HUES48 (cell line): ENCODE results near the gene TVP23B.
"Not testable (repeated sequence)": the region's sequence is repeated elsewhere in the genome, so short reads cannot be mapped to it uniquely, and the experiment has no call there.

Experiments used
- H3K27ac ChIP-seq: one replicate; pipeline ENCODE4 v1.7.0; 2013; ENCODE audit warnings: low read depth, low read length, inconsistent platforms
- H3K27me3 ChIP-seq: 2 replicates; pipeline ENCODE4 v1.6.1; 2013; ENCODE audit warnings: mild to moderate bottlenecking, low read length; ENCODE audit not compliant: control insufficient read depth, insufficient read depth
- H3K36me3 ChIP-seq: 2 replicates; pipeline ENCODE4 v1.6.1; 2013; ENCODE audit warnings: low read length; ENCODE audit not compliant: control insufficient read depth, insufficient read depth
- H3K4me1 ChIP-seq: 2 replicates; pipeline ENCODE4 v1.6.1; 2013; ENCODE audit warnings: mild to moderate bottlenecking, low read length; ENCODE audit not compliant: control insufficient read depth, insufficient read depth
- H3K4me3 ChIP-seq: 2 replicates; pipeline ENCODE4 v1.5.1; 2013; ENCODE audit warnings: mild to moderate bottlenecking, low read depth, low read length
- H3K9ac ChIP-seq: 2 replicates; pipeline ENCODE4 v1.6.1; 2013; ENCODE audit warnings: mild to moderate bottlenecking, low read depth, low read length, moderate library complexity
- H3K9me3 ChIP-seq: 2 replicates; pipeline ENCODE4 v1.6.1; 2013; ENCODE audit warnings: low read length; ENCODE audit not compliant: control insufficient read depth, insufficient read depth

The TVP23B gene

GRCh38 chr17:18780991-18781718 is at the start of gene TVP23B:
Gene TVP23B (plus strand): TSS chr17:18781183. CDS start chr17:18781294, 111 bp downstream.
- not testable (repeated sequence) for H3K9me3 ChIP-seq, H3K4me1 ChIP-seq, H3K36me3 ChIP-seq, H3K27me3 ChIP-seq
- Histone ChIP-seq H3K4me3 (peak within 1 kb of the TSS; percentile 69), H3K27ac (peak within 1 kb of the TSS; percentile 61), H3K9ac (peak within 1 kb of the TSS; percentile 84)

- not testable (repeated sequence) for H3K9ac ChIP-seq, H3K4me1 ChIP-seq, H3K9me3 ChIP-seq, H3K27me3 ChIP-seq, H3K4me3 ChIP-seq, H3K36me3 ChIP-seq, H3K27ac ChIP-seq
Measured at GRCh38 chr17:18732438-18732837, 48.5 kb upstream of the TVP23B start.

GRCh38 chr17:18733350-18733749 is 47.6 kb upstream of the TVP23B start:
- not testable (repeated sequence) for H3K9ac ChIP-seq, H3K9me3 ChIP-seq, H3K36me3 ChIP-seq, H3K27ac ChIP-seq, H3K4me3 ChIP-seq, H3K4me1 ChIP-seq, H3K27me3 ChIP-seq

- not testable (repeated sequence) for H3K36me3 ChIP-seq, H3K4me3 ChIP-seq, H3K4me1 ChIP-seq
Measured at GRCh38 chr17:18739616-18740391, 41.2 kb upstream of the TVP23B start.

GRCh38 chr17:18741228-18741627 is 39.8 kb upstream of the TVP23B start:
- H3K27me3 ChIP-seq, H3K4me1 ChIP-seq, H3K27ac ChIP-seq, H3K36me3 ChIP-seq, H3K4me3 ChIP-seq, H3K9me3 ChIP-seq, H3K9ac ChIP-seq: not testable (repeated sequence)

More at GRCh38 chr17:18739616-18740391, 41.2 kb upstream of the TVP23B start:
- not testable (repeated sequence) for H3K9ac ChIP-seq, H3K27me3 ChIP-seq, H3K9me3 ChIP-seq, H3K27ac ChIP-seq

- not testable (repeated sequence) for H3K36me3 ChIP-seq, H3K27ac ChIP-seq, H3K9ac ChIP-seq, H3K27me3 ChIP-seq, H3K9me3 ChIP-seq, H3K4me3 ChIP-seq, H3K4me1 ChIP-seq
Measured at GRCh38 chr17:18743699-18744421, 37.1 kb upstream of the TVP23B start, which contains the start of gene FBXW10. Gene FBXW10 (plus strand): TSS chr17:18744054. CDS start chr17:18744245, 191 bp downstream.

- H3K27me3 ChIP-seq, H3K4me1 ChIP-seq, H3K9me3 ChIP-seq, H3K4me3 ChIP-seq, H3K36me3 ChIP-seq, H3K27ac ChIP-seq, H3K9ac ChIP-seq: not testable (repeated sequence)
Measured at GRCh38 chr17:18744726-18745125, 36.3 kb upstream of the TVP23B start.

- not testable (repeated sequence) for H3K4me3 ChIP-seq, H3K36me3 ChIP-seq, H3K27me3 ChIP-seq, H3K9me3 ChIP-seq, H3K9ac ChIP-seq, H3K27ac ChIP-seq, H3K4me1 ChIP-seq
Measured at GRCh38 chr17:18746551-18746950, 34.4 kb upstream of the TVP23B start.

GRCh38 chr17:18747501-18747900 is 33.5 kb upstream of the TVP23B start:
- not testable (repeated sequence) for H3K4me3 ChIP-seq, H3K36me3 ChIP-seq, H3K9ac ChIP-seq, H3K27me3 ChIP-seq, H3K9me3 ChIP-seq, H3K4me1 ChIP-seq, H3K27ac ChIP-seq

GRCh38 chr17:18750242-18750641 is 30.7 kb upstream of the TVP23B start:
- H3K27me3 ChIP-seq, H3K9me3 ChIP-seq, H3K4me3 ChIP-seq, H3K36me3 ChIP-seq, H3K4me1 ChIP-seq, H3K9ac ChIP-seq, H3K27ac ChIP-seq: not testable (repeated sequence)

- H3K9ac ChIP-seq, H3K4me3 ChIP-seq, H3K36me3 ChIP-seq, H3K27ac ChIP-seq, H3K27me3 ChIP-seq, H3K4me1 ChIP-seq, H3K9me3 ChIP-seq: not testable (repeated sequence)
Measured at GRCh38 chr17:18753829-18754409, 27.1 kb upstream of the TVP23B start.
